ENCODE data around the gene PCNX1.

PCNX1 gene

DNA sequence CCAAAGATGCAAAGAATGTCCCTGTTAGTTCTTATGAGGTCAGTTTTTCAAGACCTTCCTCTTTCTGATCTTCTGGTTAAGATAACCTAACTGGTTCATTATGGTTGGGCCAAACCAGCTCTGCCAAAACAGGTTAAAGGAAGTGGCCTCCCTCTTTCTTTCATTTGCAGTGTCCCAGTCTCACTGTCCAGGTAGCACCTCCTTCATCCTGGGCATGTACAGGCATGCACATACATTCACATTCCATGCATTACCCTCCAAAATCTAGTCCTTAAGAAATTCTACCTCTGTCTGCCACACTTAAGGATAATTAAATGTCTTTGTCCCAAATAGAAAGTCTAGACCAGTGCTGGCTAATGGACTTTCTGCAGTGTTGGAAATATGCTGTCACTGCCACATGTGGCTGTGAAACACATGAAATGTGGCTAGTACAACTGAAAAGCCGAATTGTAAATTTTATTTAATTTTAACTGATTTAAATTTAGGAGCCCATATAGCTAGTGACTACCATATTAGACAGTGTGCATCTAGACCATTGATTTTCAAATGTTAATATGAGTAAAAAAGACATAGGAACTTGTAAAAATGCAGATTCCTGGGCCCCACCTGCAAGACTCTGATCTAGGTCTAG, 169.3 kb downstream of the PCNX1 start:
- Histone ChIP-seq H3K4me1 (ENCODE audit: control insufficient read depth, insufficient read depth, low read depth, low read length) (no peaks in the 10 kb centered on the region), H2BK12ac (ENCODE audit: low read length in 2 of 2) (no peak overlapping the region), H3K27me3 (ENCODE audit: control insufficient read depth in 1 of 2, insufficient read depth in 1 of 2, low read length in 2 of 2) (no peaks in the 10 kb centered on the region), H3K4ac (ENCODE audit: low read depth in 1 of 2, low read length in 2 of 2) (no peak overlapping the region), H2AK5ac (ENCODE audit: low read length, severe bottlenecking) (no peak overlapping the region), H3K79me1 (replicated peaks; ENCODE audit: low read length, poor library complexity, severe bottlenecking) (peaks cover 13% of the 10 kb centered on the region), H3K4me3 (ENCODE audit: insufficient read depth in 1 of 2, low read depth in 1 of 2, low read length in 2 of 2) (no peak overlapping the region), H3K27ac (ENCODE audit: low read length, poor library complexity, severe bottlenecking) (no peak overlapping the region), H2BK120ac (ENCODE audit: low read depth, low read length) (no peak overlapping the region), H3K36me3 (ENCODE audit: control insufficient read depth in 1 of 2, insufficient read depth in 2 of 2, low read depth in 1 of 2, low read length in 2 of 2) (peaks cover 24 to 79% of the 10 kb centered on the region in 2 experiments), H3K23ac (ENCODE audit: low read length in 2 of 2) (no peak overlapping the region), H3K9ac (ENCODE audit: low read length) (no peak overlapping the region), H4K91ac (ENCODE audit: low read length) (no peak overlapping the region), H2BK5ac (ENCODE audit: low read depth, low read length, poor library complexity, severe bottlenecking) (no peak overlapping the region), H2BK15ac (ENCODE audit: low read depth, poor library complexity, severe bottlenecking) (no peak overlapping the region), H4K8ac (ENCODE audit: low read length) (no peak overlapping the region), H3K14ac (ENCODE audit: low read length in 2 of 2) (no peak overlapping the region), H3K18ac (ENCODE audit: low read depth in 1 of 2, low read length in 2 of 2) (no peak overlapping the region), H2AFZ (ENCODE audit: low read depth, low read length) (no peak overlapping the region), H3K4me2 (ENCODE audit: low read length, poor library complexity, severe bottlenecking) (no peak overlapping the region), H3K9me3 (ENCODE audit: control insufficient read depth, low read length) (peaks cover 38% of the 10 kb centered on the region)
- no peak for DNase-seq
- no CpG with 5 or more reads among the region's 1 CpG for WGBS

DNA sequence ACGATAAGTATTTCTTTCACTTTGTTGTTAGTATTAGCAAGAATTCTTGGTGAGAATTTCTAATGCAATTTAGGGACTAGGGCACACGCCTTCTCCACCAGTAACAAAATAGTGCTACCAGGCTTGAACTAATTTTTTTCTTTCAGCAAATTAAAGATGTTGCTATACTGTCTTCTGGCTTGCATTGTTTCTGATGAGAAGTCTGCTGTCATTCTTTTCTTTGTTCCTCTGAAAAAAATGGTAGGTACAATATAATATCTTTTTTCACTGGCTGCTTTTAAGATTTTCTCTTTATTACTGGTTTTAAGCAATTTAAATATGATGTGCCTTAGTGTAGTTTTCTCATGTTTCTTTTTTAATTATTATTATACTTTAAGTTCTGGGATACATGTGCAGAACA, 171.2 kb downstream of the PCNX1 start:
- Histone ChIP-seq H3K9me3 (ENCODE audit: control insufficient read depth, low read length) (peaks cover 38% of the 10 kb centered on the region), H2BK5ac (ENCODE audit: low read depth, low read length, poor library complexity, severe bottlenecking) (no peak overlapping the region), H4K91ac (ENCODE audit: low read length) (no peak overlapping the region), H3K4me1 (ENCODE audit: control insufficient read depth, insufficient read depth, low read depth, low read length) (no peaks in the 10 kb centered on the region), H3K14ac (ENCODE audit: low read length in 2 of 2) (no peak overlapping the region), H3K23ac (ENCODE audit: low read length in 2 of 2) (no peak overlapping the region), H2BK12ac (ENCODE audit: low read length in 2 of 2) (no peak overlapping the region), H3K27ac (ENCODE audit: low read length, poor library complexity, severe bottlenecking) (no peak overlapping the region), H4K8ac (ENCODE audit: low read length) (no peak overlapping the region), H3K79me1 (replicated peaks; ENCODE audit: low read length, poor library complexity, severe bottlenecking) (peaks cover 8% of the 10 kb centered on the region), H3K4me2 (ENCODE audit: low read length, poor library complexity, severe bottlenecking) (no peak overlapping the region), H3K18ac (ENCODE audit: low read depth in 1 of 2, low read length in 2 of 2) (no peak overlapping the region), H2BK15ac (ENCODE audit: low read depth, poor library complexity, severe bottlenecking) (no peak overlapping the region), H3K36me3 (ENCODE audit: control insufficient read depth in 1 of 2, insufficient read depth in 2 of 2, low read depth in 1 of 2, low read length in 2 of 2) (peaks cover 24 to 60% of the 10 kb centered on the region in 2 experiments), H3K9ac (ENCODE audit: low read length) (no peak overlapping the region), H2AK5ac (ENCODE audit: low read length, severe bottlenecking) (no peak overlapping the region), H2AFZ (ENCODE audit: low read depth, low read length) (no peak overlapping the region), H3K4ac (ENCODE audit: low read depth in 1 of 2, low read length in 2 of 2) (no peak overlapping the region), H2BK120ac (ENCODE audit: low read depth, low read length) (no peak overlapping the region), H3K27me3 (ENCODE audit: control insufficient read depth in 1 of 2, insufficient read depth in 1 of 2, low read length in 2 of 2) (no peaks in the 10 kb centered on the region), H3K4me3 (ENCODE audit: insufficient read depth in 1 of 2, low read depth in 1 of 2, low read length in 2 of 2) (no peak overlapping the region)
- WGBS: no CpG with 5 or more reads among the region's 2 CpGs
- peak; percentile 19 for DNase-seq

DNA sequence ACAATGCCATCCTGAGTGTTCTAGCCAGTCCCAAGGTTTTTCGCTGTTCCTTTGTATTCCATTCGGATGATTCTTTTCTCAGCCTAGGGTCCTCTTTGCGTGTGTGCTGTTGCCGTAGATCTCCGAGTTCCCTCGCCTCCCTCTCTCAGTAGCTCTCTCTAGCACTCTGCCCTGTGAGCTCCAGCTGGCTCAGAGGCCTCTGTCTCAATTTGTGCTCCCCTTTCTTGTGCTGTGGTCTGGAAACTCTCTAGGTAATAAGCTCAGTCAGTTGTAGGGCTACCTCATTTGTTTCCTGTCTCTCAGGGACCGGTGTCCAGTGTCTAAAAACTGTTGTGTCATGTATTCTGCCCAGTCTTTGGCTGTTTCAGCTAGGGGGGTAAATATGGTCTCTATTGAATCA, 179.3 kb downstream of the PCNX1 start:
- H2BK120ac ChIP-seq (ENCODE audit: low read depth, low read length): no peak overlapping the region
- H3K27me3 ChIP-seq (ENCODE audit: control insufficient read depth in 1 of 2, insufficient read depth in 1 of 2, low read length in 2 of 2): no peaks in the 10 kb centered on the region
- no peak overlapping the region for H3K4me3 ChIP-seq (ENCODE audit: insufficient read depth in 1 of 2, low read depth in 1 of 2, low read length in 2 of 2)
- H4K91ac ChIP-seq (ENCODE audit: low read length): no peak overlapping the region
- H3K36me3 ChIP-seq (ENCODE audit: control insufficient read depth in 1 of 2, insufficient read depth in 2 of 2, low read depth in 1 of 2, low read length in 2 of 2): peaks cover 16 to 65% of the 10 kb centered on the region in 2 experiments
- peak overlapping the region; percentile 14 for H2BK5ac ChIP-seq (ENCODE audit: low read depth, low read length, poor library complexity, severe bottlenecking)
- H2AFZ ChIP-seq (ENCODE audit: low read depth, low read length): no peak overlapping the region
- H3K4ac ChIP-seq (ENCODE audit: low read depth in 1 of 2, low read length in 2 of 2): no peak overlapping the region
- no peak overlapping the region for H3K18ac ChIP-seq (ENCODE audit: low read depth in 1 of 2, low read length in 2 of 2)
- H3K23ac ChIP-seq (ENCODE audit: low read length in 2 of 2): no peak overlapping the region
- H3K9ac ChIP-seq (ENCODE audit: low read length): no peak overlapping the region
- H3K4me2 ChIP-seq (ENCODE audit: low read length, poor library complexity, severe bottlenecking): no peak overlapping the region
- no peaks in the 10 kb centered on the region for H3K4me1 ChIP-seq (ENCODE audit: control insufficient read depth, insufficient read depth, low read depth, low read length)
- peaks cover 13% of the 10 kb centered on the region for H3K79me1 ChIP-seq (replicated peaks; ENCODE audit: low read length, poor library complexity, severe bottlenecking)
- H2BK15ac ChIP-seq (ENCODE audit: low read depth, poor library complexity, severe bottlenecking): no peak overlapping the region
- no peak overlapping the region for H2AK5ac ChIP-seq (ENCODE audit: low read length, severe bottlenecking)
- WGBS: 94% methylated on average over 6 of the region's 7 CpGs
- no peak overlapping the region for H4K8ac ChIP-seq (ENCODE audit: low read length)
- no peak overlapping the region for H3K27ac ChIP-seq (ENCODE audit: low read length, poor library complexity, severe bottlenecking)
- no peaks in the 10 kb centered on the region for H3K9me3 ChIP-seq (ENCODE audit: control insufficient read depth, low read length)
- no peak overlapping the region for H2BK12ac ChIP-seq (ENCODE audit: low read length in 2 of 2)
- H3K14ac ChIP-seq (ENCODE audit: low read length in 2 of 2): peak overlapping the region in 1 of 2 experiments; percentile 29
- DNase-seq: no peak

DNA sequence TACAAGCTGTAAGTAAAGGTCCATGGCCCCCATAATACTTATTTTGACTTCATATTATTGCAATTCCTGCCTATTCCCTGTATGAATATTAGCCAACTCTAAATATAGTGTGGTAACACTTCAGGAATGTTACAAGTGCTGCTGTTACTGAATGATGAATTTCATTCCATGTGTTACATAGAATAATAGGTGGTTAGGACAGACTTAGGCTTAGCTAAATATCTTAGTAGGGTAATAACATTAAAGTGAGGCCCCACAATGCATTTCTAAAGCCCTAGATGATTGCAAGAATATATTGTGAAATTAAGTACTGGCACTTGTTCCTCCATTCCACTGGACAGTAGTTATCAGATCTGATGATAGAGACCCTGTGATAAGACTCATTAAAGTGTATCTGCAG, 182.7 kb downstream of the PCNX1 start:
- Histone ChIP-seq H4K8ac (ENCODE audit: low read length) (no peak overlapping the region), H3K27ac (ENCODE audit: low read length, poor library complexity, severe bottlenecking) (peak overlapping the region; percentile 2), H3K14ac (ENCODE audit: low read length in 2 of 2) (no peak overlapping the region), H3K36me3 (ENCODE audit: control insufficient read depth in 1 of 2, insufficient read depth in 2 of 2, low read depth in 1 of 2, low read length in 2 of 2) (peaks cover 7 to 95% of the 10 kb centered on the region in 2 experiments), H3K18ac (ENCODE audit: low read depth in 1 of 2, low read length in 2 of 2) (no peak overlapping the region), H2BK12ac (ENCODE audit: low read length in 2 of 2) (no peak overlapping the region), H2BK15ac (ENCODE audit: low read depth, poor library complexity, severe bottlenecking) (no peak overlapping the region), H3K79me1 (replicated peaks; ENCODE audit: low read length, poor library complexity, severe bottlenecking) (peaks cover 19% of the 10 kb centered on the region), H3K4me1 (ENCODE audit: control insufficient read depth, insufficient read depth, low read depth, low read length) (peaks cover 3% of the 10 kb centered on the region), H3K9ac (ENCODE audit: low read length) (no peak overlapping the region), H3K27me3 (ENCODE audit: control insufficient read depth in 1 of 2, insufficient read depth in 1 of 2, low read length in 2 of 2) (no peaks in the 10 kb centered on the region), H3K4ac (ENCODE audit: low read depth in 1 of 2, low read length in 2 of 2) (no peak overlapping the region), H2AFZ (ENCODE audit: low read depth, low read length) (no peak overlapping the region), H3K4me3 (ENCODE audit: insufficient read depth in 1 of 2, low read depth in 1 of 2, low read length in 2 of 2) (no peak overlapping the region), H2BK120ac (ENCODE audit: low read depth, low read length) (no peak overlapping the region), H3K4me2 (ENCODE audit: low read length, poor library complexity, severe bottlenecking) (no peak overlapping the region), H2AK5ac (ENCODE audit: low read length, severe bottlenecking) (no peak overlapping the region), H4K91ac (ENCODE audit: low read length) (no peak overlapping the region), H2BK5ac (ENCODE audit: low read depth, low read length, poor library complexity, severe bottlenecking) (no peak overlapping the region), H3K23ac (ENCODE audit: low read length in 2 of 2) (no peak overlapping the region), H3K9me3 (ENCODE audit: control insufficient read depth, low read length) (no peaks in the 10 kb centered on the region)
- DNase-seq: no peak

All from mesenchymal stem cell (in vitro differentiated cells and primary cell).